Left lung (tissue), 10 donors: ENCODE results near the gene PALM3. TPM values are rescaled to one million over a fixed set of nuclear protein-coding genes. Genes with fewer than 3 reads are reported as not detected.
A peak's percentile ranks its signal among the peaks of the same experiment; 100 is the strongest.

Experiments
- ATAC-seq: fragments of 200-7000 bp; cut with Tn5 transposase; one replicate; pipeline ENCODE4 v1.9.1; 2020; ENCODE audit warnings: moderate library complexity
- DNase-seq, 4 donors: peaks; one replicate each; pipeline ENCODE4 v3.0.0-alpha.2; 2013 to 2020
- H3K27ac ChIP-seq, 2 donors: fragments of 200-600 bp; sonication (generic) in 1 of 2; one replicate each; pipeline versions ENCODE4 v1.5.0 to v1.8.0; 2020 to 2021
- H3K27me3 ChIP-seq, 2 donors: fragments of 200-600 bp; sonication (generic) in 1 of 2; one replicate each; pipeline versions ENCODE4 v1.5.0 to v1.8.0; 2020 to 2021
- H3K36me3 ChIP-seq, 2 donors: fragments of 200-600 bp; sonication (generic) in 1 of 2; one replicate each; pipeline versions ENCODE4 v1.5.0 to v1.8.0; 2020 to 2021
- H3K4me1 ChIP-seq, 2 donors: fragments of 200-600 bp; one replicate each; pipeline ENCODE4 v1.8.0; 2021
- H3K4me3 ChIP-seq, 2 donors: fragments of 200-600 bp; sonication (generic) in 1 of 2; one replicate each; pipeline versions ENCODE4 v1.5.0 to v1.8.0; 2020 to 2021; ENCODE audit warnings: mild to moderate bottlenecking in 1 of 2
- H3K9me3 ChIP-seq, 2 donors: fragments of 200-600 bp; sonication (generic) in 1 of 2; one replicate each; pipeline versions ENCODE4 v1.5.0 to v1.8.0; 2020 to 2021
- CTCF ChIP-seq, 2 donors: fragments of 200-600 bp; sonication (generic) in 1 of 2; IDR thresholded peaks; one replicate each; pipeline versions ENCODE4 v1.5.0 to v1.8.0; 2021; ENCODE audit warnings: antibody characterized with exemption in 2 of 2
- intact Hi-C, 2 donors: fragments of 100-400 bp; cut with DNase I; formaldehyde crosslinking; loops; one replicate each; pipeline versions ENCODE4 v1.11.2 to v1.14.2; 2022
- polyA plus RNA-seq, 6 donors: library from polyadenylated mRNA; unstranded; fragments of 120-200 nt; gene quantifications; one replicate each; pipeline ENCODE4 v1.2.1, GENCODE V29; 2013; ENCODE audit not compliant: insufficient read length in 6 of 6
- total RNA-seq, 2 donors: library from RNA; stranded (reverse); fragmentation: NEBNext Ultra II Directional; extraction: Animal tissue kit (Norgen Biotek cat#: 25700); gene quantifications; one replicate each; pipeline ENCODE4 v1.2.1, GENCODE V29; 2021
- donor health status: DM: no; HTN: yes; CAD: no.
- donor health status: DM: no; HTN: no; CAD: no.

The PALM3 gene
- total and polyA plus RNA-seq, 8 donors = 6.0 to 26.6 (median 15.7) TPM

GRCh38 chr19:14089412-14089661, 27.5 kb upstream of the PALM3 start:
- peak in 1 of 2 donors; percentile 10 for TF ChIP-seq CTCF (IDR thresholded peaks at IDR 0.05)
- Histone ChIP-seq H3K36me3 (peaks cover 0 to 23% of the 10 kb centered on the region in 2 donors), H3K27me3 (no peaks in the 10 kb centered on the region), H3K4me3 (peak overlapping the region; percentile 22 to 73), H3K4me1 (peaks cover 7 to 25% of the 10 kb centered on the region in 2 donors), H3K27ac (no peak overlapping the region), H3K9me3 (peaks cover 0 to 11% of the 10 kb centered on the region in 2 donors)
- DNase-seq (no peak), ATAC-seq (no peak)
- intact Hi-C loops = no loop called here

DNA sequence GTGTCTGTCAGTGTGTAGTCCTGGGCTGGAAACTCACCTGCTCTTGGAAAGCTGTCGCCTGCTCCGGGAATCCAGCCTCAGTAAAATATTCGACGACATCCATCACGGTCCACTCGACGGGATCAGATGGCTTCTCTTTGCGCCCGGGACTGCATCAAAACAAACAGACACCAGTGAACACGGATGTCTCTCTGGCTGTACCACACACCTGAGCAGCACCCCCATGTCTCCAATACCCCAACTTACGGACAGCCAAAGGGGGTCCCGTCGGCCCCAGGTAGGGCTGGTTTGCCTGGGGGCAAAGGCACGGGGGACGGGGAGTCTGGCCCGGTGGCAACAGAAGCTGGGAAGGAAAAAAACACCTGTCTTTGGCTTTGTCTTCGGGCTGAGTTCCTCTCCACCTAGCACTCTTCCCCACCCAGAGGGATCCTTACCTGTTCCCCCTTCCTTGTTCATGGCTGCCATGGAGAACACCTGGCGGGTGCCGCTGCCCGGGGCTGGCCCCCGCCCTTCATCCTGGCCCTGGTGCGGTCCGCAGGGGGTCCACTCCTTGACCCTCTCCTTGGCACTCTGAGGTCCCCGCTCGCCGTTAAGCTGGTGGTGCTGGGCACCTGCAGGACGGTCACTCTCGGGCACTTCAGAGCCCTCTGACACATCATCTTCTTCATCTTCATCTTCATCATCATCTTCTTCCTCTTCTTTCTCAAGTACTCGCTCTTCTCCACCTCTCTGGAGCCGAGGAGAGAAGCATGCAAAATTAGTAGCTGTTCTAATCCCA, 26.9 kb upstream of the PALM3 start:
- TF ChIP-seq CTCF (IDR thresholded peaks at IDR 0.05) = no peak
- Histone ChIP-seq H3K4me1 (peaks cover 7 to 25% of the 10 kb centered on the region in 2 donors), H3K27ac (no peak overlapping the region), H3K36me3 (peaks cover 0 to 23% of the 10 kb centered on the region in 2 donors), H3K4me3 (peak overlapping the region; percentile 22 to 73), H3K9me3 (peaks cover 0 to 11% of the 10 kb centered on the region in 2 donors), H3K27me3 (no peaks in the 10 kb centered on the region)
- no peak for ATAC-seq
- no peak for DNase-seq
- intact Hi-C loops = no loop called here

- no peaks in the 10 kb centered on the region for H3K27me3 ChIP-seq
- H3K36me3 ChIP-seq = peaks cover 0 to 23% of the 10 kb centered on the region in 2 donors
- no peaks in the 10 kb centered on the region for H3K9me3 ChIP-seq
- H3K4me3 ChIP-seq = no peak overlapping the region
- intact Hi-C loops = no loop called here
- peaks cover 12 to 27% of the 10 kb centered on the region in 2 donors for H3K4me1 ChIP-seq
- no peak for ATAC-seq
- H3K27ac ChIP-seq = no peak overlapping the region
- TF ChIP-seq CTCF (IDR thresholded peaks at IDR 0.05) = no peak
- no peak for DNase-seq
These were observed 24.2 kb upstream of the PALM3 start for GRCh38 chr19:14086098-14086497.

GRCh38 chr19:14085309-14085995, 23.6 kb upstream of the PALM3 start, which contains the start of gene C19orf67:
C19orf67 (minus strand) TSS chr19:14085783; CDS start chr19:14085627, 156 bp downstream.
- no peaks in the 10 kb centered on the region for H3K27me3 ChIP-seq
- H3K4me1 ChIP-seq = peaks cover 12 to 28% of the 10 kb centered on the region in 2 donors
- ATAC-seq = no peak
- H3K27ac ChIP-seq = no peak within 1 kb of the TSS
- no peaks in the 10 kb centered on the region for H3K9me3 ChIP-seq
- TF ChIP-seq CTCF (IDR thresholded peaks at IDR 0.05) = no peak
- DNase-seq = no peak
- H3K4me3 ChIP-seq = no peak within 1 kb of the TSS
- H3K36me3 ChIP-seq = peaks cover 0 to 23% of the 10 kb centered on the region in 2 donors
- intact Hi-C loops = no loop called here

DNA sequence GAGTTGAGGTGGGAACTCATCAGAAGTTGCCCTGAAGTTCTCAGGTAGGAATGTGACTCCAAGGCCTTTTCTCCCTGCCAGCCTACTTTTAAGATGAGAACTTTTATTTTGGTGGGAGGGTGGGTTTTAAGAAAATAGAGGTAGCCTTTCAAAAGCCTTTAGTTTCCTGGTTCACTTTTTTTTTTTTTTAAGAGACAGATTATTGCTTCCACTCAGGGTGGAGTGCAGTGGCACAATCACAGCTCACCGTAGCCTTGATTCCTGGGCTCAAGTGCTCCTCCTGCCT, 20.7 kb upstream of the PALM3 start:
- TF ChIP-seq CTCF (IDR thresholded peaks at IDR 0.05) = no peak
- Histone ChIP-seq H3K27ac (no peak overlapping the region), H3K4me3 (peak overlapping the region in 1 of 2 donors; percentile 72), H3K9me3 (no peaks in the 10 kb centered on the region), H3K27me3 (no peaks in the 10 kb centered on the region), H3K4me1 (peaks cover 8 to 43% of the 10 kb centered on the region in 2 donors), H3K36me3 (peaks cover 0 to 9% of the 10 kb centered on the region in 2 donors)
- DNase-seq (no peak), ATAC-seq (no peak)
- intact Hi-C loops = no loop called here
